Loucy (cell line): ENCODE data around the gene MAPKAP1.

ENCODE experiments used
- H2AFZ ChIP-seq: fragments of 200-600 bp; sonication (generic); 2 replicates; pipeline ENCODE4 v1.6.0; 2016; ENCODE audit warnings: antibody characterized with exemption, mild to moderate bottlenecking, low read length, moderate library complexity
- H3F3A ChIP-seq: fragments of 200-600 bp; 2 replicates; pipeline ENCODE4 v1.6.0; 2016; ENCODE audit warnings: antibody characterized with exemption, low read depth, mild to moderate bottlenecking
- H3K27me3 ChIP-seq: fragments of 200-600 bp; sonication (generic); 2 replicates; pipeline ENCODE4 v1.6.1; 2014; ENCODE audit warnings: low read length, mild to moderate bottlenecking; ENCODE audit not compliant: insufficient read depth, poor library complexity, severe bottlenecking
- H3K36me3 ChIP-seq: fragments of 200-600 bp; sonication (generic); 2 replicates; pipeline ENCODE4 v1.6.1; 2016; ENCODE audit warnings: low read length; ENCODE audit not compliant: insufficient read depth
- H3K4me1 ChIP-seq: fragments of 200-600 bp; sonication (generic); 2 replicates; pipeline ENCODE4 v1.5.1; 2014; ENCODE audit warnings: low read length, mild to moderate bottlenecking; ENCODE audit not compliant: insufficient read depth, poor library complexity, severe bottlenecking
- H3K4me2 ChIP-seq: fragments of 200-600 bp; sonication (generic); 2 replicates; pipeline ENCODE4 v1.6.0; 2014; ENCODE audit warnings: antibody characterized with exemption, low read length, low read depth, mild to moderate bottlenecking; ENCODE audit not compliant: poor library complexity, severe bottlenecking
- H3K4me3 ChIP-seq: fragments of 200-600 bp; sonication (generic); 2 replicates; pipeline ENCODE4 v1.5.1; 2014; ENCODE audit warnings: low read length, mild to moderate bottlenecking, mixed read lengths; ENCODE audit not compliant: poor library complexity, severe bottlenecking
- H3K79me2 ChIP-seq: fragments of 200-600 bp; sonication (generic); 2 replicates; pipeline ENCODE4 v1.6.1; 2014; ENCODE audit warnings: low read length; ENCODE audit not compliant: insufficient read depth
- H3K9ac ChIP-seq: fragments of 200-600 bp; sonication (generic); 2 replicates; pipeline ENCODE4 v1.6.0; 2014; ENCODE audit warnings: mild to moderate bottlenecking, low read depth, low read length, moderate library complexity; ENCODE audit not compliant: poor library complexity, severe bottlenecking
- H3K9me2 ChIP-seq: fragments of 200-600 bp; sonication (generic); replicated peaks from 2 replicates; pipeline ENCODE4 v1.6.1; 2016; ENCODE audit warnings: low read depth, low read length, mixed read lengths
- H3K9me3 ChIP-seq: fragments of 200-600 bp; sonication (generic); 2 replicates; pipeline ENCODE4 v1.6.1; 2014; ENCODE audit warnings: mild to moderate bottlenecking, antibody characterized with exemption, low read length, low read depth; ENCODE audit not compliant: insufficient read depth
- H4K20me1 ChIP-seq: fragments of 200-600 bp; sonication (generic); 2 replicates; pipeline ENCODE4 v1.6.0; 2014; ENCODE audit warnings: antibody characterized with exemption, low read length, mild to moderate bottlenecking; ENCODE audit not compliant: insufficient read depth, poor library complexity, severe bottlenecking
- EZH2phosphoT487 ChIP-seq: fragments of 200-600 bp; IDR thresholded peaks from 2 replicates; pipeline ENCODE4 v1.6.1; 2018; ENCODE audit warnings: antibody characterized with exemption, mild to moderate bottlenecking, moderate library complexity, borderline replicate concordance
- TF ChIP-seq, protein P1 (sequence below): fragments of 200-600 bp; sonication (generic); conservative IDR thresholded peaks from 2 replicates; pipeline ENCODE4 v1.5.1; 2014; ENCODE audit warnings: mild to moderate bottlenecking, antibody characterized with exemption, low read length

The MAPKAP1 gene

GRCh38 chr9:125425901-125426515 lies 281.0 kb downstream of the MAPKAP1 start:
- TF ChIP-seq EZH2phosphoT487 = no peak
- Histone ChIP-seq H3K4me2 (no peak overlapping the region), H3K27me3 (no peaks in the 10 kb centered on the region), H3K4me3 (no peak overlapping the region), H3K9me3 (no peaks in the 10 kb centered on the region), H3K79me2 (no peaks in the 10 kb centered on the region), H3F3A (no peaks in the 10 kb centered on the region), H3K4me1 (no peaks in the 10 kb centered on the region), H3K9ac (no peak overlapping the region), H4K20me1 (no peaks in the 10 kb centered on the region), H2AFZ (peak overlapping the region; percentile 90), H3K9me2 (no peaks in the 10 kb centered on the region), H3K36me3 (no peaks in the 10 kb centered on the region)

DNA sequence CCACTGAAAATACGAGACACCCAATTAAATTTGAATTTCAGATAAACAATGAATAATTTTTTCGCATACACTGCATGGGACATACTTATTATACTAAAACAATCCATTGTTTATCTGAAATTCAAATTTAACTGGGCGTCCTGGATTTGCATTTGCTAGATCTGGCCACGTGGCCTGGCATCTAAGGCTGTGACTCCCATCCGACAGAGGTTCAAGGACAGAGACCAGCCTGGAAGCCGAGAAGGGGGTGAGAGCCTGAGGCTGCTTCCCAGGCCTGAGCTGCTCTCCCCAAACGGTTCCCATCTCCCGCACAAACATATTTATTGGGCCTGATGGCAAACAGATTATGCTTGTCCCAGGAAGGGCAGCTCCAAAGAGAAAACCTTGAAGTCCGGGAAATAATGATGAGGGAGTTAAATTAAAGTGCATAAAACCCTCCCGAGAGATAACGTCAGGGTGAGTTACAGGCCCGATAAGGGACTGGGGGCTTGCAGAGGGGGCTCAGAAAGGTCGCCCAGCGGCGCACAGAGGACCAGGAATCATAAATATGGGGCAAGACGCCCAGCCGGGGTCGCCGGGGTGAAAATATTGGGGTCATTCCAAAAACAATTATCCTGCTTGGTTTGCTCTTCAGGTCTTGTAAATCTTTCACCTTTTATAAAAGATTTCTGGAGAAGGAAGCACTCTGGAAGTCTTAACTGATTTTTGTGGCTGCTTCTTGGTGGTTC lies 281.7 kb downstream of the MAPKAP1 start:
- Histone ChIP-seq H3K27me3 (no peaks in the 10 kb centered on the region), H3K36me3 (no peaks in the 10 kb centered on the region), H3K9ac (no peak overlapping the region), H3K79me2 (no peaks in the 10 kb centered on the region), H3K9me2 (no peaks in the 10 kb centered on the region), H3F3A (no peaks in the 10 kb centered on the region), H3K4me1 (no peaks in the 10 kb centered on the region), H3K4me3 (no peak overlapping the region), H3K9me3 (no peaks in the 10 kb centered on the region), H3K4me2 (no peak overlapping the region), H2AFZ (peak overlapping the region; percentile 90), H4K20me1 (no peaks in the 10 kb centered on the region)
- no peak for TF ChIP-seq EZH2phosphoT487
- TF ChIP-seq, protein P1, sequence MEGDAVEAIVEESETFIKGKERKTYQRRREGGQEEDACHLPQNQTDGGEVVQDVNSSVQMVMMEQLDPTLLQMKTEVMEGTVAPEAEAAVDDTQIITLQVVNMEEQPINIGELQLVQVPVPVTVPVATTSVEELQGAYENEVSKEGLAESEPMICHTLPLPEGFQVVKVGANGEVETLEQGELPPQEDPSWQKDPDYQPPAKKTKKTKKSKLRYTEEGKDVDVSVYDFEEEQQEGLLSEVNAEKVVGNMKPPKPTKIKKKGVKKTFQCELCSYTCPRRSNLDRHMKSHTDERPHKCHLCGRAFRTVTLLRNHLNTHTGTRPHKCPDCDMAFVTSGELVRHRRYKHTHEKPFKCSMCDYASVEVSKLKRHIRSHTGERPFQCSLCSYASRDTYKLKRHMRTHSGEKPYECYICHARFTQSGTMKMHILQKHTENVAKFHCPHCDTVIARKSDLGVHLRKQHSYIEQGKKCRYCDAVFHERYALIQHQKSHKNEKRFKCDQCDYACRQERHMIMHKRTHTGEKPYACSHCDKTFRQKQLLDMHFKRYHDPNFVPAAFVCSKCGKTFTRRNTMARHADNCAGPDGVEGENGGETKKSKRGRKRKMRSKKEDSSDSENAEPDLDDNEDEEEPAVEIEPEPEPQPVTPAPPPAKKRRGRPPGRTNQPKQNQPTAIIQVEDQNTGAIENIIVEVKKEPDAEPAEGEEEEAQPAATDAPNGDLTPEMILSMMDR = no peak

- Histone ChIP-seq H2AFZ (no peak overlapping the region), H3K9me2 (no peaks in the 10 kb centered on the region), H3K9me3 (no peaks in the 10 kb centered on the region), H3K9ac (no peak overlapping the region), H3K4me1 (no peaks in the 10 kb centered on the region), H3F3A (no peaks in the 10 kb centered on the region), H3K36me3 (no peaks in the 10 kb centered on the region), H3K4me3 (no peak overlapping the region), H3K79me2 (no peaks in the 10 kb centered on the region), H4K20me1 (no peaks in the 10 kb centered on the region), H3K4me2 (no peak overlapping the region), H3K27me3 (no peaks in the 10 kb centered on the region)
- TF ChIP-seq, protein P1 = no peak
- no peak for TF ChIP-seq EZH2phosphoT487
Measured at GRCh38 chr9:125423964-125424363, 283.0 kb downstream of the MAPKAP1 start.

GRCh38 chr9:125422853-125423252 lies 284.2 kb downstream of the MAPKAP1 start:
- TF ChIP-seq EZH2phosphoT487 = no peak
- TF ChIP-seq, protein P1 = no peak
- no peaks in the 10 kb centered on the region for H3K4me1 ChIP-seq
- no peaks in the 10 kb centered on the region for H3K9me2 ChIP-seq
- no peak overlapping the region for H3K9ac ChIP-seq
- H3K36me3 ChIP-seq = no peaks in the 10 kb centered on the region
- no peaks in the 10 kb centered on the region for H3F3A ChIP-seq
- no peak overlapping the region for H3K4me3 ChIP-seq
- H3K79me2 ChIP-seq = no peaks in the 10 kb centered on the region
- H3K9me3 ChIP-seq = no peaks in the 10 kb centered on the region
- no peaks in the 10 kb centered on the region for H3K27me3 ChIP-seq
- no peak overlapping the region for H3K4me2 ChIP-seq
- no peaks in the 10 kb centered on the region for H4K20me1 ChIP-seq
- no peak overlapping the region for H2AFZ ChIP-seq
